Adrenal gland (tissue), 5 donors: Measurements from ENCODE around the gene AKR7A3.

ENCODE experiments used
- CTCF ChIP-seq, 6 experiments: fragments of 450-650 bp in 4 of 6; fragments of 200-600 bp in 2 of 6; sonication (generic) in 1 of 6; IDR thresholded peaks; 1 replicate in 5 of 6; 2 replicates in 1 of 6; pipeline versions ENCODE4 v1.5.1 to v1.8.0; 2016 to 2021; ENCODE audit warnings: antibody characterized with exemption in 6 of 6, mild to moderate bottlenecking in 2 of 6, moderate library complexity in 1 of 6
- POLR2A ChIP-seq, 2 donors: fragments of 450-650 bp; IDR thresholded peaks; one replicate each; pipeline ENCODE4 v1.6.1; 2017; ENCODE audit warnings: antibody characterized with exemption in 2 of 2, mild to moderate bottlenecking in 2 of 2, moderate library complexity in 1 of 2
- donor health status: DM: no; HTN: no; CAD: no.

DNA sequence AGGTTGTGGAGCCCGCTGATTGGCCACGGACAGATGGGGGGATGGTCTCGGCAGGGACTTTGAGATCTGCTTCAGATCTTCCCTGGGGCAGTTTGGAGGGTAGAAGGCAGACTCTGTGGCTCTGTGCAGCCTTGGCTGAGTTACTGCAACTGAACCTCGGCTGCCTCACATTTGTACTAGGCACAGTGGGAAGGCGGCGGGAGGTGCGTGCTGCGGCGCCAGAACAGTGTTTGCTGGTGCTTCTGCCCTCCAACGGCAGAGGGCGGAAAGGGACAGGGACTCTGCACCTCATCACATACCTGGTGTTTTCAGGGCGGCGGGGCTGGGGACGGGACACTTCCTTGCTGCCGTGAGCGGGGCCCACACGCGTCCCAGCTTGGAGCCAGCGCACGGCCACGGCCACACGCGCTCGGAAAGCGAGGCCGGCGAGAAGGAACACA, 49.8 kb upstream of the AKR7A3 start:
- TF ChIP-seq CTCF (IDR thresholded peaks at IDR 0.05), result peak in 3 of 6 experiments; percentile 14 to 31 (median 16)
- no peak for TF ChIP-seq POLR2A (IDR thresholded peaks at IDR 0.05)
